Measurements from ENCODE around the gene KIRREL1.
A peak's percentile ranks its signal among the peaks of the same experiment; 100 is the strongest.

The KIRREL1 gene

DNA sequence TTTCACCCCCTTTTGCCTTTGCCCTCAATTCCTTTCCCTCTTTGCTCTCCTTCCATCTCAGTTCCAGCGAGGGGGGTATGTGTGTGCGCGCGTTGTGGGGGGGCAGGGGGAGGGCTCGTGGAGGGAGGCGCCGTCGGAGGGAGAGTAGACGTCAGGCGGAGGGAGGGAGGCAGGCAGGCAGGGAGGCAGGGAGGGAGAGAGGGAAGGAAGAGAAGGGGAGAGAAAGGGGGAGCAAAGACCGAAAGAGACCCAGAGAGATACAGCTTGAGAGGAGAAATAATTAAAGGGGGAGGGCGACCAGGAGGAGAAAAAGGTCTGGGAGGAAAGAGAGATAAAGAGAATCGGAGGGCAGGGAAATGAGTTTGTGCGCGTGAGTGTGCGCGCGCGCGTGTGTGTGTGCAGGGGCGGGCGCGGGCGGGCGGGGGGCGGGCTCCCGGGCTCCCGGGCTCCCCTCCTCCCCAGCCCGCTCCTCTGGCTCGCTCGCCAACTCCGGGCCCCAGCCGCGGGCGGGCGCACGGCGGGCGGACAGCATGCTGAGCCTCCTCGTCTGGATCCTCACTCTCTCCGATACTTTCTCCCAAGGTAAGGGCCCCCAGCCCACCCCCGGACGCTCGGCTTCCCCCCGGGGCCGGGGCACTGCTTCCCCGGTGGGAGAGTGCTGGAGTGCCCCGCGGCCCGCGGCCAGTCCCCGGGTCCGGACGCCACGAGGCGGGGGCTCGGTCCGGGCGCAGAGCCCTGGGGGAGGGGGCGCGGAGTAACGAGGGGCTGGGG, at the start of gene KIRREL1:
Gene KIRREL1 (plus strand): TSS at position 499 of the 771 bp plus-strand sequence. CDS start 32 bp downstream, at position 531.
- DNase-seq = no peak

DNA sequence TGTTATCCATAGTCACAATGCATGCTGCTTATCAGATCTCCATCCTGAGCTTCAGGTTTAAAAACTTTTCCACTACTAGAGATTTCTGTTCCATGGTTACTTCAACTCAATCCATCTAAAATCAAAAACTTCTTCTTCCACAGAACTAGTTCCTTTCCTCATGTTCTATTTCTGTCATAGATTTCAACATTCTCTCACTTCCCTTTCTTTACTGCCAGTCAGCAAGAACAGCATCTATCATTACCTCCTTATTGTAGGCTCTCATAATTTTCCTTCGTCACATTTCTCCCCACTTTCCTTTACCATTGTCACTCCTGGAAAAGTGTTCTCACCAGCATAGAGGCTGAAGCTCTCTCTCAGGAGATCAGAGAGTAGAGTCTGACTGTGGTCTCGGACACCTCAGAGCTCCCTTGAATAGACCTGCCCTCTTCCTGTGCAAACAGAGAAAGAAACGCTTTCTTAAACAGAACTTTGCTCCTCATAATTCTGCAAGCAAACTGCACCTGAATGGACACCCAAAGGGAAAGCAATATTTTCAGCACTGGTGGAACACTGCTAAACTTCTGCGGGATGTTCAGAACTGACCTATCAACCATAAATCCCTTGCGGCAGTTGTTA, 48.7 kb upstream of the KIRREL1 start:
- DNase-seq = no peak

DNA sequence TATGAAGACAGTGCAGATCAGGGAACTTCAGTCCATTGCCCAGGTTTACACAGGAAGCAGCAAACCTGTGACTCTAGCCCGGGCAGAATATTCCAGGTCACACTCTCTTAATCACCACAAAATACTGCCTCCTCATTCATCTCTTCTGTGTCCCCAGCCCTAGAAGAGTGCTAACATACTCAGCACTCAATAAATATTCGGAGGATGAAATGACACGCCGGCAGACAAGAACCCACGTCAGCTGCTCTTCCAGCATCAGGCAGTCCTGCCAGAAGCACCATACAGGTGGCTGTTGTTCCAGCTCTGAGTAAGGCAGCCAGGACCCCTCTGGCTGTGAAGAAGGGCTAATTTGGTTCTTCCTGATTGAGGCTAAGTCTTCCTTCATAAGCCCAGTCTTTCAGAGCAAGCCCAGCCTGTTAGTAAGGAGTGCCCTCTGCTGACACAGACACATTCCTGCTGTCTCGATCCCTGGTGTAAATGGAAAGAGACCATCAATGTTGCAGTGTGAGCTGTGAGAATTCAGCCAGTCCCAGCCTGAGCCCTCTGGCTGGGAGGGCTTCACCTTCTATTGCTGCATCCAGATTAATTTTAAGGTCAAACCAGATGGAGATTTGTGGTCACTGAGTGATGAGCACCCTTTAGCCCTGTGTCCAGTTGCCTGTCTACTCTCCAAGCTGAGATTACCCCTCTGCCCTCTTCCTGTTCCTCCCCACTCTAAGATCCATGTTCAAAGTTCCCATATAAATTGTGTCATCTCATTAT, 45.0 kb upstream of the KIRREL1 start:
- no peak for DNase-seq

DNA sequence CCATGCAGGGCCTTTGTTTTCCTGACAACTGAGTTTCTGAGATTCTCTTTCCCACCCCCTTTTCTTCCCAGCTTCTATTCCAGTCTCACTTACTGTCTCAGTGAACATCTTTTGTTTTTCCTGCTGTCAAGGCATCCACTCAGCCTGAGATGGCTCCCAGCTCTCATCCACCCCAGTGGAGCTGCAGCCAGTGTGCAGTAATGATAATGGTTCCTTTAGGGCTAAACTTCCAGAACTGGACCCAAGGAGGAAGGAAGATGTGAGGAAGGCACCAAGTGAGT, 44.4 kb upstream of the KIRREL1 start:
- DNase-seq = no peak

DNA sequence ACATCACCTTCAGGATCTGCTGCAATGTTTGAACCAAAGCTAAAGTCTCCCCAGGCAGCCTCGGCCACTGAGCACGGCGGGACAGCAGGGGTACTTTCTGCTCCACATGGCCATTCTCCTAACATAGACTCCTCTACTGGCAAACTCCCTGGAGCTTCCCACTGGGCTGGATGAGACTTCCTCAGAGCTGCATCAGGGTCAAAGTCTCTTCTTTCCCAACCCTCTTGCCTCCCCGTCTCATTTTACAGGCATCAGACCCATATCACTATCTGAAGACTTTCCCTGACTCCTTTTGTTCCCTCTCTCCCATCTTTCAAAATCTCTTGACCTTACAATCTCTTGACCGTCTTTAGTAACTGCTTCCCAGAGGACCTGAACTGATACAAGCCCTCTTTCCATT, 42.2 kb upstream of the KIRREL1 start:
- no peak for DNase-seq

DNA sequence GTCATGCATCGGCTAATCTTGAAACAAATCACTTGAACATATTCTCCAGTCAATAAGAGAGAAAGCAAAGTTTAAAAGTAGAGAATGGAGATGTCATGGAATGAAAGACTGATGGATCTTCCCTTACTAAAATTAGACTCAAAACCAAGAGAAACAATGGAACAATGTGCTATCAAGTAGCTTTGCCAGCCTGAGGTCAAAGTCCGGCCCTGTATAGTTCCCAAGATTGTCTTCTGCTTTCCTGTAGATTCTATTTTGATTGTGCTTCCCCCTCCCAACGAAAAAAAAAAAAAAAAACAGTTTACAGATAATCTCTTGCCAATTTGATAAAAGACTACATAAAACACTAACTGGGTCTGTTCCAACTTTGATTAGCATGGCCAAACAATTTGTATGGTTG, 40.8 kb upstream of the KIRREL1 start:
- no peak for DNase-seq

DNA sequence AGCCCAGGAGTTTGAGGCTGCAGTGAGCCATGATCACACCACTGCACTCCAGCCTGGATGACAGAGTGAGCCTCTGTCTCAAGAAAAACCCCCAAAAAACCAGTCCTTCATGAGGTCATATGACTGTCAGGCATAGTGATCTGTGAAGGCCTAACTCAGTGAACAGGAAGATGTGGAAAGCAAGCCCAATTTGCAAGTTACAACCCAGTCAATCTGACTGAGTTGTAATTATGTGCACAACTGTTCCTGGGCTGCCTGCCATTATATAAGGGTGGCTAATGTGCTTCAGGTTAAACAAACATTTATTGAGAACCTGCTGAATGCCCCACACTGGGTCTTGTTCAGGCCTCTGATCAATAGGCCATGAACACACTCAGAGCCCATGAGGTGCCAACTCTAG, 38.2 kb upstream of the KIRREL1 start:
- DNase-seq = no peak

DNA sequence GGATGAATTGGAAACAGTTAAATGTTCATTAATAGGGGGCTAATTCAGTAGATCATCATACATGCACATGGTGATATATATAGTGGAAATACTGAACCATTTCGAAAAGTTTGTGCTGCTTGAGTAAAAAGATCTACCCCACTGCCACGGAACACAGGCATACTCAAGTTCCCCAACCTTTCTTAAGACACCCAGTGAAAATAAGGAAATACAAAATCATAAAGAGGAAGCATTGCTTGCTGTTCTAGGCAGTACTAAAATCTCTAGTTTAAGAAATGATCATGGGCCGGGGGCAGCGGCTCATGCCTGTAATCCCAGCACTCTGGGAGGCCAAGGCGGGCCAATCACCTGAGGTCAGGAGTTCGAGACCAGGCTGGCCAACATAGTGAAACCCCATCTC, 37.6 kb upstream of the KIRREL1 start:
- no peak for DNase-seq

DNA sequence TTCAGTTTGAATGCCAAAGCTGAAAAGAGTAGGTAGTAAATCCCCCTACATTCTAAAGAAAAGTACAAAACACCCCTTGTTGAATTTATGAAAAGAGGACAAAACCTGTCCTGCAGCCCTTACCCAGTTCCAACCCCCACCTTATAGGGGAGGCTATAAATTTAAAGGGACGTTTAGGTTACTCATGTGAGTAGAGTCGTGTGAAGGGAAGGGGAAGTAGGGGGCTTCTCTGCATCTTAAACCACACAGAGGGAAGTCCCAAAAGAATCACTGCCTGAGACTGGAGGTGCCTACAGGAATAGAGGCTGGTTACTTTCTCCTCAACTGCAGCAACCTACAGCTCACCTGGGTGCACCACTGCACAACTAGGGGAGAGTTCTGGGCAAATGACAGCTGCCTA, 36.7 kb upstream of the KIRREL1 start:
- no peak for DNase-seq

DNA sequence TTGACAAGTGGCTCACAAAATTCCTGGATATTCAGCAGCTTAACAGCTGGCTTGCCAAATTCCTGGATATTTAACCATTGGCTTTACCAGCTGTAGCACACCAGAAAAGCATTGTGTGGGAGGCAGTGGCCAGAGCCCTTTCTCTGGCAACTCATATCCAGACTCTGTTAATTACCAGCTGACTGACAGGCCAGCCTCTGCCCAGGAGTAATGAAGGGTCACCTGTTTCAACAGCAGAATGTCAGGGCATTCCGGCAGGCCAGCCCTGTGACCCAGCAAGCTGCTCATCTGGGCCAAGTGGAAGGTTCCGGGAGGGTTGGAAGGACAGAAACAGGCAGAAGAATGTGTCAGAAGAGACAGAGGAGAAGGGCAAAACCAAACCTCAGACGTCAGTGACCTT, 35.2 kb upstream of the KIRREL1 start:
- no peak for DNase-seq

DNA sequence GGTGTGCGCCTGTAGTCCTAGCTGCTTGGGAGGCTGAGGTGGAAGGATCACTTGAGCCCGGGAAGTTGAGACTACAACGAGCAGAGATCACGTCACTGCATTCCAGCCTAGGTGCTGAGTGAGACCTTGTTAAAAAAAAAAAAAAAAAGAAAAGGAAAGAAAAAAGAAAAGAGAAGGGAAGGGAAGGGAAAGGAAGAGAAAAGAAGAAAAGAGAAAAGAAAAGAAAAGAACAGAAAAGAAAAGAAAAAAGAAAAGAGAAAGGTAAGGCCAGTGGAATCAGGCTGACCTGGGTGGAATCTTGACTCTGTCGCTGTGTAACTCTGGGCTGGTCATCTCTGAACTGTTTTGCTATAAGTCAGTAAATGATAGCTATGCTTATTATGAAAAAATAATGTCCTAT, 33.7 kb upstream of the KIRREL1 start:
- no peak for DNase-seq

DNA sequence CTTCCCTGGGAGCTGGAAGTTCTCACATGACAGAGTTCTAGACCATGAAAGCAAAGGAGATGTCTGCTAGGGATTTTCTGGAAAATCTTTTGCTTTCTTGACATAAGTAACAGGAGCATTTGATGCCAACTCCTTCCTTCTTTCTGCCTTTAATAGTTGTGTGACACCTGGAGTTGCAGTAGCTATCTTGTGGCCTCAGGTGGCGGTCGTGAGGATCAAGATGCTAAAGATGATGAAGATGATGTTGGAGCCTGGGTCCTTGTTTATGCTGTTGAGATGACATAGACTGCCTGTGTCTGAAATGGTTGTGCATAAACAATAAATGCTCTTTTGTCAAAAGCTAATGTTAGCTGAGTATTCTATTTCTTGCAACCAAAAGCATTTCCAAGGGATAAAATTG, 32.7 kb upstream of the KIRREL1 start:
- DNase-seq = no peak

DNA sequence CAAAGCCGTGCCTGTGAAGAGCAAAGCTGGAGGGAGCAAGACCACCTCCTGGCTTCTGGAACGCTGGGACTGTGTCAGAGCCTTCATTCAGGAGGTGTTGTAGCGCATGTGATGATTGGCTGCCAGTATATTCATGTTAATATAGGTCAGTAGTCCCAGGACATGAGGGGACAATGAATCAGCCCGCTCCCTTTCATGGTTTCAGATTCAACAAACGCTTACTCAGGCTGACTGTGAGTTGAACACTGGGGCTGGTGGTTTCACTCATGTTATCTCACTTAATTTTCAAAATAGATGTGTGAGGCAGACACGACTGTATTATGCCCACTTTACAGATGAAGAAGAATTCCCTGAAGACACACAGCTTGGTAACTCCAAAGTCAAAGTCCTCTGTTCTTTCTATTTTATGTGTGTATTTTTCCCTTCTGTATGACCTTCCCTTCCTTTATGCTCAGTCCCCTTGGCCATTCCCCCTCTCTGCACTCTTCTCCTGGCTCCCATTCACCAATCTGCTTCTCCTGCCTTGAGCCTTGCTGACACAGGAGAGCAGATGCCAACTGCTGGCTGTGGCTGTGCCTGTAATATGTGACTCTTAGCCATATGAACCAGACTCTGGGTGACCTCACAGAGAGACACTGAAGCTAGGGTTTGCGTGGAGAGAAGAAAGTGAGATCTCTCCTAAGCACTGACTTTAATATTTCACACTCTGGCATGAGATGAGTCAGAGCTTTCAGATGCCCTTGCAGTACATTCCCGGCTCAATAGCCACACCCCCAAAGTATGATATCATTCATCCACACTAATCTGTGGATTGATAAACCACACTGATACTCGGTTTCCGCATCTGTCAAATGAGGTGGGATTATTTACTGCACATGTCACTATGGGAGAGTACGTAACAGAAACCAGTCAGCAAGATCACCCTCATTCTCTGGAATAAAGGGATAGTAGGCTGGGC, 31.4 kb upstream of the KIRREL1 start:
- DNase-seq = no peak

DNA sequence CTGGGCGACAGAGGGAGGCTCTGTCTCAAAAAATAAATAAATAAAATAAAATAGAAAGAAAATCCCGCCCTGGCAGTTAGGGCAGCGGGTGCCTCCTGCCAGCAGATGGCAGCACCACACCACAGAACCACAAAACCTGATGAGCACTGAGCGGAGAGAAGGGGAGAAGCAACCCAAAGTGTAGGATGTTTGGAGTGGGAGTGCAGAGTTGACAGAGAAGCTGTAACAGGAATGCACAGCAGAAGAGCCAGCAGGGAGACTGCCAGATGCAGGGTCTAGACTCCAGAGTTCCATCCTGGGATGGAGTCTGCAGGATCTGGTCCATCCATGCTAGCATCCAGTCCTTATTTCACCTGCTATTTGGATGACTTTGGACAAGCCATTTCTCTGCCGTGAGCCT, 29.7 kb upstream of the KIRREL1 start:
- DNase-seq = peak in 5 of 6 experiments; percentile 10 to 47 (median 31)

DNA sequence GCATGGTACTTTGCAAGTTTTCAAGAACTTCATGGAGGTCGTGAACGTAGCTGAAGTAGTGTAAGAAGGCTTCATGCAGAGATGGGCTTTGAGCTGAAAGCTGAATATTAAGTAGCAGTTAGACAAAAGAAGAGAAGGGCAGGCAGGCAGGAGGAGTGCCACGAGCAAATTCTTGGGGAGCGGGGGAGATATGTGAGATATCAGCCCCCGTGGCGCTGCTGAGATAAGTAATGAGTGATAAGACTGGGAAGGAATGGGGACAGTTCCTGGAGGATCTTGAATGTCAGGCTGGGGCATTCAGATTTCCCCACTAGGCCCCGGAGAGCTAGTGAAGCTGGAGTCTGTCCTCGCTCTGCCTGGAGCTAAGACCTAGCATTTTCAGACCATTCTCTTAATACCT, 27.9 kb upstream of the KIRREL1 start:
- DNase-seq = no peak

DNA sequence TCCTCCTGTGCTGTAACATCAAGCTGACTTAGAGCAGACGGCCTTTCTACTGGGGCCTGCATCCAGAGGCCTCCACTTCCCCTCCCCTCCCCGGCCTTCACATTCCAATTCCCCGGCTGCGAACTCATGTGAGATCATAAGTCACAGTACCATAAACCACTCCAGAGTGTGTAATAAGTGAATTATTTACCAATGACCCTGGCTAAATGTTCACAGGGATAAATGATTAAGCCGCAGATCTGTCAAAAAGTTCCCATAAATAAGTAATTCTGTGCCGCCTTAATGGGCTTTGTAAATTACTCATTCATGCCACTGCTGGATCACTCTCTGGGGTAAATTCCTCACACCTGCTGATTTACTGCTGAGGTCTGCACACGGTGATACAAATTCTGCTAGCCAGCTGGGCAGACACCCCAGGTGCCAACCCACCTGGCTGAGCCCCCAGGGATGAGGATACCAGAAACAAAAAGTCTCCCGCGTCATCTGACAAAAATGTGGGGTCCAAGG, 27.4 kb upstream of the KIRREL1 start:
- no peak for DNase-seq

DNA sequence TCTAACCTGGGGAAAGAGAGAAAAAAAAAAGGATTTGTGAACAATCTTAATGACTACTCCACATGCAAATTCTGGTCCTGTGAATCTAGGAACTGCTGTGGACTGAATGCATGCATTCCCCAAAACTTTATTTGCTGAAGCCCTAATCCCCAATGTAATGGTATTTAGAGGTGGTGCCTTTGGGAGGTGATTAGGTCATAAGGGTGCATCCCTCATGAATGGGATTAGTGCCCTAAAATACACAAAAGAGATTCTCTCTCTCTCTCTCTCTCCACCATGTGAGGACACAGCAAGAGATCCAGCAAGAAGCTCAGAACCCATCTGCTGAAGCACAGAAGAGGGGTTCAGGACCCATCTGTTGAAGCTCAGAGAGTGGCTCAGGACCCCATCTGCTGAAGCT, 26.2 kb upstream of the KIRREL1 start:
- no peak for DNase-seq

DNA sequence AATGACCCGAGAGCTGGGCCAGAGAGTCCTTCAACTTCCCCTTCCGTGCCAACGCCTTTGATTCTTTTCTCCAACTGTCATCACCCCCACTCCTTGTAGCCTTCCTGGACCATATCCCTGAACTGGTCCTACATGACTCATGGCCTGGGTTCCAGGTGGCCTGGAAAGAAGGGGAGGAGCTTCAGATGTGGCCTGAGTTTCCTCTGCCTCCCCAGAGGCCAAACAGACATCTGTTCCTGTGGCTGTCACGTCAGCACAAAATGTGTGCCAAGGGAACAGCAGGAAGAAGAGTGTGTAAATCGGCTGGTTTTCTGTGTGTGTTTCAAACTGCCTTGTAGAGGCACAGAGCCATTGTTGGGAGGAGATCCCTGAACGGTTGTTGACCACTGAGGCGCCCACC, 24.9 kb upstream of the KIRREL1 start:
- DNase-seq = no peak

DNA sequence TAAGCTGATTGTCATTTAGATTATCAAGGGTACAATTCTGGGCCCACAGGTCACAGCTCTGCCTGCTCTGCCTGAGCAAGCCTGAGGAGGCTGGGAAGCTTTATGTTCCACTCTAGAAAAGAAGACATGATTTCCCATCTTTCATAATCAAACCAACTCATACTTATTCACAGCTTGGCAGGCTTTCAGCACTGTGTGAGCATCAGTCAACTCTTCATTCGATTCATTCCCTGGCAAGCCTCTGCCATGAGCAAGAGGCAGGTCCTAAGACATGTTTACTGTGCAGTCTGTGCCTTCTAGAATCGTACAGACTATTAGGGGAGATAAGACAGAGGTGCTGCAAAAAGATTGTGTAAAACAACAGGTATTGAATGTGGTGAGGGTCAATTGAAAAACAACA, 24.5 kb upstream of the KIRREL1 start:
- DNase-seq = no peak

DNA sequence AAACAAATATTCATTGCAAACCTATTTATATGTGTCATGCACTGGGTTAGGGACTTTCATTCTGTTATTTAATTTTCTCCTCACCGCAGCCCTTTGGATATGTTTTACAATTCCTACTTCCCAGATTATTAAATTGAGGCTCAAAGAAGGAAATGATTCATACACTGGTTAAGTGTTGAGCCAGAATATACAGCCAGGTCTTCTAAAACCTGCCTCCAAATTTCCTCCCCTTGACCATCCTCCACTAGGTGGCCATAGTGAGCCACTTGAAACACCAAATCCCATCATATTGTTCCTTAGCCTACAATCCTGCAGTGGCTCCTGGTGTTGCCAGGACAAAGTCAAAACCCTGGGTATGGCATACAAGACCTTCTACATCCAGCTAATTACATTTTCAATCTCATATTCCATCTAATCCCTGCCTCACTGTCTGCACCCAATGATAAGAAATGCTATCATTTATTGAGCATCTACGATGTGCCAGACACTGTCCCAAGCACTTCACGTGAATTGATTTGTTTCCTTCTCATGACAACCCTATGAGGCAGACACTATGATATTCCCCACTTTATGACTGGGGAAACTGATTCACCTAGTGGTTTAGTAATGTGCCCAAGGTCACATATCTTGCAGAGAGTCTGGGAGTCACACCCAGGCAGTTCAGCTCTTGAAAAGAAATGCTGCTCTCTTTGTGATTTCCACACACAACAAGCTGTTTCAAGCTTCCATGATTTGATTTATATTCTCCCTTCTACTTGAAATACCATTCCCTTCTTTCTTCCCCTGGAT, 23.6 kb upstream of the KIRREL1 start:
- no peak for DNase-seq

DNA sequence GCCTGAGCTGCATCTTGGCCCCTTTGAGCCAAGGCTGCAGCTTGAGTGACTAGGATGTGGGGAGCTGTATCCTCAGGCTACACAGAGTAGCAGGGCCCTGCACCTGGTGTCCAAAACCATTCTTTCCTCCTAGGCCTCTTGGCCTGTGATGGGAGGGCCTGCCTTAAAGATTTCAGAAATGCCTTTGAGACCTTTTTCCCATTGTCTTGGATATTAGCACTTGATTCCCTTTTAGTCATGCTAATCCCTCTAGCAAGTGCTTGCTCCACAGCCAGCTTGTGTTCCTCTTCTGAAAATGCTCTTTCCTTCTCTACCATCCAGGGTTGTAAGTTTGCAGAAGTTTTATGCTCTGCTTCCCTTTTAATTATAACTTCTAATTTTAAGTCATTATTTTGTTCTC, 21.7 kb upstream of the KIRREL1 start:
- no peak for DNase-seq

All from stimulated activated naive CD4-positive, alpha-beta T cell (primary cell).